ENCODE measurements around the gene PCSK7. TPM values are rescaled to one million over a fixed set of nuclear protein-coding genes. Genes with fewer than 3 reads are reported as not detected.
A peak's percentile ranks its signal among the peaks of the same experiment; 100 is the strongest.

PCSK7 gene
- total RNA-seq, 1 donor from 2014 or later: 93.6 TPM

GRCh38 chr11:117232092-117232878 lies 412 bp upstream of the PCSK7 start, which contains the start of gene RNF214:
TSS of gene RNF214 (plus strand) at chr11:117232671. CDS start at chr11:117234273, 1,602 bp downstream.
- TF ChIP-seq, protein P1, sequence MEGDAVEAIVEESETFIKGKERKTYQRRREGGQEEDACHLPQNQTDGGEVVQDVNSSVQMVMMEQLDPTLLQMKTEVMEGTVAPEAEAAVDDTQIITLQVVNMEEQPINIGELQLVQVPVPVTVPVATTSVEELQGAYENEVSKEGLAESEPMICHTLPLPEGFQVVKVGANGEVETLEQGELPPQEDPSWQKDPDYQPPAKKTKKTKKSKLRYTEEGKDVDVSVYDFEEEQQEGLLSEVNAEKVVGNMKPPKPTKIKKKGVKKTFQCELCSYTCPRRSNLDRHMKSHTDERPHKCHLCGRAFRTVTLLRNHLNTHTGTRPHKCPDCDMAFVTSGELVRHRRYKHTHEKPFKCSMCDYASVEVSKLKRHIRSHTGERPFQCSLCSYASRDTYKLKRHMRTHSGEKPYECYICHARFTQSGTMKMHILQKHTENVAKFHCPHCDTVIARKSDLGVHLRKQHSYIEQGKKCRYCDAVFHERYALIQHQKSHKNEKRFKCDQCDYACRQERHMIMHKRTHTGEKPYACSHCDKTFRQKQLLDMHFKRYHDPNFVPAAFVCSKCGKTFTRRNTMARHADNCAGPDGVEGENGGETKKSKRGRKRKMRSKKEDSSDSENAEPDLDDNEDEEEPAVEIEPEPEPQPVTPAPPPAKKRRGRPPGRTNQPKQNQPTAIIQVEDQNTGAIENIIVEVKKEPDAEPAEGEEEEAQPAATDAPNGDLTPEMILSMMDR (IDR thresholded peaks at IDR 0.05; ENCODE audit: unreplicated experiment): peak; percentile 95
- Mint-ChIP-seq H3K4me1 (ENCODE audit: unreplicated experiment) (peaks cover 26% of the 10 kb centered on the region), H3K36me3 (ENCODE audit: low read depth, unreplicated experiment) (peaks cover 13% of the 10 kb centered on the region), H3K9me3 (ENCODE audit: unreplicated experiment) (no peaks in the 10 kb centered on the region), H3K27me3 (ENCODE audit: unreplicated experiment) (peaks cover 14% of the 10 kb centered on the region), H3K27ac (ENCODE audit: unreplicated experiment) (peak within 1 kb of the TSS; percentile 96), H3K4me3 (ENCODE audit: unreplicated experiment) (peak within 1 kb of the TSS; percentile 99)
- DNase-seq (ENCODE audit: low spot score): peak; percentile 85

DNA sequence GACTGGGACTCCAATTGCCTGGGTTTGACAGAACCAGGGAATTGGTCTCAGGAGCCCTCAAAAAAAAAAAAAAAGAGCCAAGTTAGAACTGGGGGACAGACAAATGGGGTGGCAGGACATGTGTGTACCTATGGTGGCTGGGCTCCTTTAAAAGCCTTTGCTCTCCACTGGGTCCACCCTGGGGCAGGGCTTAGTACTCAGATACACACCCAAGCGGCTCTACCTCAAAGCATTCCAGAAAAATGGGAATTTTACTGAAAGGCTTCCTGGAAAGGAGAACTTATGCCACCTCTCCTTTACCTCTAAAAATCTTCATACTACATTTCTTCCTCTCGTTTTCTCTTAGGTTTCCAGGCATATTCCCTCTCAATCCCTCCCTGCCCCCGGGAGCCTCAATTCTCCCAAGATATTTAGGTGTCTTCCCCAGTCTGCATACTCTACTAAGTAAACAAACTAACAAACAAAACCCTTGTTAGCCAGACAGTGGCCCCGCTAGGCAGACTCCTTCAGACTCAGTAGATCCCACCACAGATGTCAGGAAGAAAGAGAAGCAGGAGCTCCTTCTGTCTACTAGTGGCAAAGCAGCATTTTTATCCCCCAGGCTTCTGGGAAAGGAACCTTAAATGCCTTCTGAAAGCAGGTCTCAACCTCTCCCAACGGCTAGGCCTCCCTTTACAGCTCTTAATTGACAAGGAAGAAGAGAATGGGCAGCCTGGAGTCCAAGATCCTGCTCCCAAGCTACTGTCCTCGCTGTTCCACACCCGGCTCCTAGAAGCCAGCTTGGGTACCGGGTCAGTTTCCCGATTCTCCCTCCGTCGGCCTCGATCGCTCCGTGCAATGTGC lies 653 bp downstream of the PCSK7 start:
- Mint-ChIP-seq H3K36me3 (ENCODE audit: low read depth, unreplicated experiment) (peaks cover 8% of the 10 kb centered on the region), H3K4me3 (ENCODE audit: unreplicated experiment) (peak overlapping the region; percentile 98), H3K27ac (ENCODE audit: unreplicated experiment) (peak overlapping the region; percentile 93), H3K9me3 (ENCODE audit: unreplicated experiment) (no peaks in the 10 kb centered on the region), H3K27me3 (ENCODE audit: unreplicated experiment) (peaks cover 14% of the 10 kb centered on the region), H3K4me1 (ENCODE audit: unreplicated experiment) (peaks cover 26% of the 10 kb centered on the region)
- DNase-seq (ENCODE audit: low spot score): no peak
- TF ChIP-seq, protein P1 (IDR thresholded peaks at IDR 0.05; ENCODE audit: unreplicated experiment): no peak

DNA sequence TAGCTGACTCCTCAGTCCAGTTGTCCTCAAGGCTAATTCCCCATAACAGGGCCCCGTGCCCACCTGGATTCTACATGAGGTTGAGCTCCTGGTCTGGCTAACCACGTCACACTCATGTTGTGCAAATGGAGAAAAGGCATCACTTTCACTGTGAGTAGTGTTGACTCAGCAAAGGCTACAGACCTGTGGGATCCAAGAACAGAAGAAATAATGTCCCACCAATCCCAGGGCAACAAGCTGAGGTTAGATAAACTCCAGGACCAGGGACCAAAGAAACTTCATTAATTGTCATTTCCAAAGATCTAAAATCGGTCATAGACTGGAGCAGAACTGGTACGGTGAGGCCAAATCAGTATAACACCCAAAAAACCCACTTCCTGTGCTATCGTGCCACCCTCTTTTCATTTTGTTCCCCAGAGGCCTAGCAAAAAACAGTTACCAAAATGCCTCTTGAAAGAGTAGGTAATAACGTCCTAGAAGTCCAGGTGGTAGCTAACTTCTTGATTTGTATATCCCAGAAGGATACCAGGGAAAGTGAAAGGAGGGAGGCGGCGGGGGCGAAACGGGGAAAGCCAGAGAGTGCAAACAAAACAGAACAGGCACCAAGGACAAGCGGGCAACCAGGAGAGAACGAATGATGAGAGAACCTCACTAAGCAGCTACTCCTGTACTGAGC lies 1.4 kb downstream of the PCSK7 start:
- peak overlapping the region; percentile 98 for H3K4me3 Mint-ChIP-seq (ENCODE audit: unreplicated experiment)
- no peak overlapping the region for H3K27ac Mint-ChIP-seq (ENCODE audit: unreplicated experiment)
- peaks cover 26% of the 10 kb centered on the region for H3K4me1 Mint-ChIP-seq (ENCODE audit: unreplicated experiment)
- no peaks in the 10 kb centered on the region for H3K9me3 Mint-ChIP-seq (ENCODE audit: unreplicated experiment)
- H3K27me3 Mint-ChIP-seq (ENCODE audit: unreplicated experiment): peaks cover 14% of the 10 kb centered on the region
- no peak for DNase-seq (ENCODE audit: low spot score)
- peaks cover 8% of the 10 kb centered on the region for H3K36me3 Mint-ChIP-seq (ENCODE audit: low read depth, unreplicated experiment)
- TF ChIP-seq, protein P1 (IDR thresholded peaks at IDR 0.05; ENCODE audit: unreplicated experiment): no peak

GRCh38 chr11:117229931-117230285 lies 2.0 kb downstream of the PCSK7 start:
- H3K27me3 Mint-ChIP-seq (ENCODE audit: unreplicated experiment): peaks cover 14% of the 10 kb centered on the region
- H3K4me3 Mint-ChIP-seq (ENCODE audit: unreplicated experiment): peak overlapping the region; percentile 98
- no peak for DNase-seq (ENCODE audit: low spot score)
- H3K9me3 Mint-ChIP-seq (ENCODE audit: unreplicated experiment): no peaks in the 10 kb centered on the region
- H3K36me3 Mint-ChIP-seq (ENCODE audit: low read depth, unreplicated experiment): peaks cover 8% of the 10 kb centered on the region
- TF ChIP-seq, protein P1 (IDR thresholded peaks at IDR 0.05; ENCODE audit: unreplicated experiment): no peak
- H3K27ac Mint-ChIP-seq (ENCODE audit: unreplicated experiment): no peak overlapping the region
- peaks cover 29% of the 10 kb centered on the region for H3K4me1 Mint-ChIP-seq (ENCODE audit: unreplicated experiment)
